ENCODE measurements around the gene ZNF768. TPM values are rescaled to one million over a fixed set of nuclear protein-coding genes. Genes with fewer than 3 reads are reported as not detected.

The ZNF768 gene
- total and polyA plus RNA-seq, 2 of the 13 experiments (the other 11 are each of a cell fraction or from before 2014, with no cell fraction given), result 26.7 to 34.4 TPM

DNA sequence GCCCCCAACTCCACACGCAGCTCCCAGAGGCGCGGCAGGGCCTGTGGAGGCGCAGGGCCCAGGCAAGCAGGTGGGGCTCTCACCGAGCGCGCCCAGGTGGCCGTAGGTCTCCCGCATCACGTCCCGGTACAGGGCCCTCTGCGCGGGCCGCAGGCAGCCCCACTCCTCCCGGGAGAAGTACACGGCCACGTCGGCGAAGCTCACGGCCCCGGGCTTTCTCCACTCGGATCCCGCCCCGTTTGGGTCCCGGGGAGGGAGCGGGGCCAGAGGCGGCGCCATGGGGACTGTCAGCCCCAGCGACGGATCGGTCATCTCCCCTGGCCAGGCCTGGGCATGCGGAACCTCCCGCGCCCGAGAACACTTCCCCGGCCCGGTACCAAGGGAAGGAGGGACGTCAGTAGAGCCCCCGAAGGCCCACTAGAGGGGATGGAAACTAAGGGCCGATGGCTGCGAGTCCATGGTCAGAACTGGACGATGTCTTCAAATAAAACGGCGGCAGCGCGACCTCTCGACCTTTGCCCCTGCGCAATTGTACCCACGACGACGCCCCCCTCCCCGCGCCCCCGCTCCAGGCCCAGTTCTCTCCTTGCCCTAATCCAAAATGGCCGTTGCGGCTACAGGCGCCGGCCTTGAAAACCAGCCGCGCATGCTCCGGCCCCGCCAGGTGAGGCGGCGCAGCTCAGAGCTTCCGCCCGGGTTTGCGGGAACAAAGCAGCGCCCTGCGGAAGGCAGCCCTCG lies 8.2 kb upstream of the ZNF768 start, which contains the start of gene ZNF747 (continued):
- TF ChIP-seq, protein P1, sequence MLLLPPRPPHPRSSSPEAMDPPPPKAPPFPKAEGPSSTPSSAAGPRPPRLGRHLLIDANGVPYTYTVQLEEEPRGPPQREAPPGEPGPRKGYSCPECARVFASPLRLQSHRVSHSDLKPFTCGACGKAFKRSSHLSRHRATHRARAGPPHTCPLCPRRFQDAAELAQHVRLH (CRISPR knock-in tag; IDR thresholded peaks at IDR 0.05; ENCODE audit: borderline replicate concordance, low read depth), result peak; percentile 66
- TF ChIP-seq, protein P2, sequence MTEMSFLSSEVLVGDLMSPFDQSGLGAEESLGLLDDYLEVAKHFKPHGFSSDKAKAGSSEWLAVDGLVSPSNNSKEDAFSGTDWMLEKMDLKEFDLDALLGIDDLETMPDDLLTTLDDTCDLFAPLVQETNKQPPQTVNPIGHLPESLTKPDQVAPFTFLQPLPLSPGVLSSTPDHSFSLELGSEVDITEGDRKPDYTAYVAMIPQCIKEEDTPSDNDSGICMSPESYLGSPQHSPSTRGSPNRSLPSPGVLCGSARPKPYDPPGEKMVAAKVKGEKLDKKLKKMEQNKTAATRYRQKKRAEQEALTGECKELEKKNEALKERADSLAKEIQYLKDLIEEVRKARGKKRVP (CRISPR knock-in tag; IDR thresholded peaks at IDR 0.05), result peak in 1 of 2 experiments; percentile 76; a peak in 1 of 4 replicates
- TF ChIP-seq AGO1 (IDR thresholded peaks at IDR 0.05; ENCODE audit: low read depth, low read length, poor library complexity, severe bottlenecking), result peak; percentile 81
- TF ChIP-seq KDM2A (CRISPR knock-in tag; IDR thresholded peaks at IDR 0.05; ENCODE audit: borderline replicate concordance, low read depth), result peak; percentile 97
- TF ChIP-seq, protein P3, sequence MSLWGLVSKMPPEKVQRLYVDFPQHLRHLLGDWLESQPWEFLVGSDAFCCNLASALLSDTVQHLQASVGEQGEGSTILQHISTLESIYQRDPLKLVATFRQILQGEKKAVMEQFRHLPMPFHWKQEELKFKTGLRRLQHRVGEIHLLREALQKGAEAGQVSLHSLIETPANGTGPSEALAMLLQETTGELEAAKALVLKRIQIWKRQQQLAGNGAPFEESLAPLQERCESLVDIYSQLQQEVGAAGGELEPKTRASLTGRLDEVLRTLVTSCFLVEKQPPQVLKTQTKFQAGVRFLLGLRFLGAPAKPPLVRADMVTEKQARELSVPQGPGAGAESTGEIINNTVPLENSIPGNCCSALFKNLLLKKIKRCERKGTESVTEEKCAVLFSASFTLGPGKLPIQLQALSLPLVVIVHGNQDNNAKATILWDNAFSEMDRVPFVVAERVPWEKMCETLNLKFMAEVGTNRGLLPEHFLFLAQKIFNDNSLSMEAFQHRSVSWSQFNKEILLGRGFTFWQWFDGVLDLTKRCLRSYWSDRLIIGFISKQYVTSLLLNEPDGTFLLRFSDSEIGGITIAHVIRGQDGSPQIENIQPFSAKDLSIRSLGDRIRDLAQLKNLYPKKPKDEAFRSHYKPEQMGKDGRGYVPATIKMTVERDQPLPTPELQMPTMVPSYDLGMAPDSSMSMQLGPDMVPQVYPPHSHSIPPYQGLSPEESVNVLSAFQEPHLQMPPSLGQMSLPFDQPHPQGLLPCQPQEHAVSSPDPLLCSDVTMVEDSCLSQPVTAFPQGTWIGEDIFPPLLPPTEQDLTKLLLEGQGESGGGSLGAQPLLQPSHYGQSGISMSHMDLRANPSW (CRISPR knock-in tag; IDR thresholded peaks at IDR 0.05; ENCODE audit: borderline replicate concordance), result no peak; the same call in 1 of the 2 replicates
- TF ChIP-seq HDAC1 (CRISPR knock-in tag; IDR thresholded peaks at IDR 0.05), result peak; percentile 86
- TF ChIP-seq, protein P4, sequence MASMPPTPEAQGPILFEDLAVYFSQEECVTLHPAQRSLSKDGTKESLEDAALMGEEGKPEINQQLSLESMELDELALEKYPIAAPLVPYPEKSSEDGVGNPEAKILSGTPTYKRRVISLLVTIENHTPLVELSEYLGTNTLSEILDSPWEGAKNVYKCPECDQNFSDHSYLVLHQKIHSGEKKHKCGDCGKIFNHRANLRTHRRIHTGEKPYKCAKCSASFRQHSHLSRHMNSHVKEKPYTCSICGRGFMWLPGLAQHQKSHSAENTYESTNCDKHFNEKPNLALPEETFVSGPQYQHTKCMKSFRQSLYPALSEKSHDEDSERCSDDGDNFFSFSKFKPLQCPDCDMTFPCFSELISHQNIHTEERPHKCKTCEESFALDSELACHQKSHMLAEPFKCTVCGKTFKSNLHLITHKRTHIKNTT (CRISPR knock-in tag; IDR thresholded peaks at IDR 0.05), result no peak
- TF ChIP-seq ZSCAN29 (CRISPR knock-in tag; conservative IDR thresholded peaks at IDR 0.05), result no peak
- TF ChIP-seq, protein P5, sequence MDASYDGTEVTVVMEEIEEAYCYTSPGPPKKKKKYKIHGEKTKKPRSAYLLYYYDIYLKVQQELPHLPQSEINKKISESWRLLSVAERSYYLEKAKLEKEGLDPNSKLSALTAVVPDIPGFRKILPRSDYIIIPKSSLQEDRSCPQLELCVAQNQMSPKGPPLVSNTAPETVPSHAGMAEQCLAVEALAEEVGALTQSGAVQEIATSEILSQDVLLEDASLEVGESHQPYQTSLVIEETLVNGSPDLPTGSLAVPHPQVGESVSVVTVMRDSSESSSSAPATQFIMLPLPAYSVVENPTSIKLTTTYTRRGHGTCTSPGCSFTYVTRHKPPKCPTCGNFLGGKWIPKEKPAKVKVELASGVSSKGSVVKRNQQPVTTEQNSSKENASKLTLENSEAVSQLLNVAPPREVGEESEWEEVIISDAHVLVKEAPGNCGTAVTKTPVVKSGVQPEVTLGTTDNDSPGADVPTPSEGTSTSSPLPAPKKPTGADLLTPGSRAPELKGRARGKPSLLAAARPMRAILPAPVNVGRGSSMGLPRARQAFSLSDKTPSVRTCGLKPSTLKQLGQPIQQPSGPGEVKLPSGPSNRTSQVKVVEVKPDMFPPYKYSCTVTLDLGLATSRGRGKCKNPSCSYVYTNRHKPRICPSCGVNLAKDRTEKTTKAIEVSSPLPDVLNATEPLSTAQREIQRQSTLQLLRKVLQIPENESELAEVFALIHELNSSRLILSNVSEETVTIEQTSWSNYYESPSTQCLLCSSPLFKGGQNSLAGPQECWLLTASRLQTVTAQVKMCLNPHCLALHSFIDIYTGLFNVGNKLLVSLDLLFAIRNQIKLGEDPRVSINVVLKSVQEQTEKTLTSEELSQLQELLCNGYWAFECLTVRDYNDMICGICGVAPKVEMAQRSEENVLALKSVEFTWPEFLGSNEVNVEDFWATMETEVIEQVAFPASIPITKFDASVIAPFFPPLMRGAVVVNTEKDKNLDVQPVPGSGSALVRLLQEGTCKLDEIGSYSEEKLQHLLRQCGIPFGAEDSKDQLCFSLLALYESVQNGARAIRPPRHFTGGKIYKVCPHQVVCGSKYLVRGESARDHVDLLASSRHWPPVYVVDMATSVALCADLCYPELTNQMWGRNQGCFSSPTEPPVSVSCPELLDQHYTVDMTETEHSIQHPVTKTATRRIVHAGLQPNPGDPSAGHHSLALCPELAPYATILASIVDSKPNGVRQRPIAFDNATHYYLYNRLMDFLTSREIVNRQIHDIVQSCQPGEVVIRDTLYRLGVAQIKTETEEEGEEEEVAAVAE (CRISPR knock-in tag; IDR thresholded peaks at IDR 0.05; ENCODE audit: borderline replicate concordance), result peak; percentile 98
- TF ChIP-seq ZNF30 (CRISPR knock-in tag; IDR thresholded peaks at IDR 0.05), result peak; percentile 82
- TF ChIP-seq, protein P6, sequence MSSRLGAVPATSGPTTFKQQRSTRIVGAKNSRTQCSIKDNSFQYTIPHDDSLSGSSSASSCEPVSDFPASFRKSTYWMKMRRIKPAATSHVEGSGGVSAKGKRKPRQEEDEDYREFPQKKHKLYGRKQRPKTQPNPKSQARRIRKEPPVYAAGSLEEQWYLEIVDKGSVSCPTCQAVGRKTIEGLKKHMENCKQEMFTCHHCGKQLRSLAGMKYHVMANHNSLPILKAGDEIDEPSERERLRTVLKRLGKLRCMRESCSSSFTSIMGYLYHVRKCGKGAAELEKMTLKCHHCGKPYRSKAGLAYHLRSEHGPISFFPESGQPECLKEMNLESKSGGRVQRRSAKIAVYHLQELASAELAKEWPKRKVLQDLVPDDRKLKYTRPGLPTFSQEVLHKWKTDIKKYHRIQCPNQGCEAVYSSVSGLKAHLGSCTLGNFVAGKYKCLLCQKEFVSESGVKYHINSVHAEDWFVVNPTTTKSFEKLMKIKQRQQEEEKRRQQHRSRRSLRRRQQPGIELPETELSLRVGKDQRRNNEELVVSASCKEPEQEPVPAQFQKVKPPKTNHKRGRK (CRISPR knock-in tag; IDR thresholded peaks at IDR 0.05), result peak; percentile 67; the same call in 1 of the 2 replicates
- no peak; the same call in 1 of the 2 replicates for TF ChIP-seq ZFP90 (CRISPR knock-in tag; IDR thresholded peaks at IDR 0.05; ENCODE audit: borderline replicate concordance)
- peak; percentile 72; the same call in 1 of the 2 replicates for TF ChIP-seq ZNF563 (CRISPR knock-in tag; IDR thresholded peaks at IDR 0.05)
- no peak for TF ChIP-seq NFE2L1 (CRISPR knock-in tag; IDR thresholded peaks at IDR 0.05; ENCODE audit: borderline replicate concordance)
- peak; percentile 94 for TF ChIP-seq ZNF564 (CRISPR knock-in tag; IDR thresholded peaks at IDR 0.05)
- peak in 1 of 2 experiments; percentile 36; a peak in 3 of 4 replicates for TF ChIP-seq KLF16 (CRISPR knock-in tag; IDR thresholded peaks at IDR 0.05)

Data from HepG2 (cell line).